CD4-positive, alpha-beta memory T cell (primary cell): Measurements from ENCODE around the gene RUNX2. TPM values are rescaled to one million over a fixed set of nuclear protein-coding genes. Genes with fewer than 3 reads are reported as not detected.
A peak's percentile ranks its signal among the peaks of the same experiment; 100 is the strongest.

Experiments used
- CTCF ChIA-PET: fragments of 350-600 bp; sonication (Branson Sonifier 250); formaldehyde crosslinking; loops from one replicate; lab custom pipeline; 2021; ENCODE audit warnings: inconsistent platforms; ENCODE audit not compliant: partially characterized antibody; lab: Charles Lee
- POLR2A ChIA-PET: fragments of 350-600 bp; sonication (Branson Sonifier 250); formaldehyde crosslinking; loops from one replicate; lab custom pipeline; 2021; ENCODE audit not compliant: partially characterized antibody; lab: Charles Lee
- DNase-seq, 5 donors: peaks; one replicate each; pipeline versions ENCODE4 v3.0.0 to v3.0.0-alpha.2; 2020 to 2022; ENCODE audit warnings: mixed read lengths in 1 of 5
- H3K27ac ChIP-seq: one replicate; pipeline ENCODE4 v1.7.0; 2013; ENCODE audit warnings: low read depth, low read length
- H3K27me3 ChIP-seq: 2 replicates; pipeline ENCODE4 v1.7.0; 2013; ENCODE audit warnings: mild to moderate bottlenecking, low read length, moderate library complexity; ENCODE audit not compliant: insufficient read depth
- H3K36me3 ChIP-seq: 2 replicates; pipeline ENCODE4 v1.7.0; 2013; ENCODE audit warnings: mild to moderate bottlenecking, low read length, moderate library complexity; ENCODE audit not compliant: insufficient read depth
- H3K4me1 ChIP-seq: 2 replicates; pipeline ENCODE4 v1.7.0; 2013; ENCODE audit warnings: mild to moderate bottlenecking, low read length, moderate library complexity; ENCODE audit not compliant: insufficient read depth
- H3K4me3 ChIP-seq, 2 donors: one replicate each; pipeline ENCODE4 v1.7.0; 2013; ENCODE audit warnings: low read length in 2 of 2, mild to moderate bottlenecking in 1 of 2
- H3K9me3 ChIP-seq, 2 donors: one replicate each; pipeline ENCODE4 v1.7.0; 2013; ENCODE audit warnings: low read length in 2 of 2, control low read depth in 1 of 2; ENCODE audit not compliant: control insufficient read depth in 1 of 2
- H3K27ac Mint-ChIP-seq, 7 donors: one replicate each; pipeline ENCODE4 v1.8.0; 2020 to 2021; ENCODE audit warnings: mixed read lengths in 7 of 7, mild to moderate bottlenecking in 6 of 7, inconsistent platforms in 3 of 7, moderate library complexity in 3 of 7
- H3K27me3 Mint-ChIP-seq, 2 donors: one replicate each; pipeline ENCODE4 v1.8.0; 2020 to 2021; ENCODE audit warnings: mixed read lengths in 2 of 2
- H3K36me3 Mint-ChIP-seq, 2 donors: one replicate each; pipeline ENCODE4 v1.8.0; 2020 to 2021; ENCODE audit warnings: mixed read lengths in 2 of 2, inconsistent platforms in 1 of 2, mild to moderate bottlenecking in 1 of 2
- H3K4me1 Mint-ChIP-seq, 4 donors: one replicate each; pipeline ENCODE4 v1.8.0; 2020 to 2021; ENCODE audit warnings: mixed read lengths in 4 of 4, mild to moderate bottlenecking in 1 of 4
- H3K4me3 Mint-ChIP-seq, 8 donors: one replicate each; pipeline ENCODE4 v1.8.0; 2020 to 2021; ENCODE audit warnings: mixed read lengths in 8 of 8, mild to moderate bottlenecking in 7 of 8, moderate library complexity in 6 of 8, inconsistent platforms in 3 of 8
- H3K9me3 Mint-ChIP-seq, 8 donors: one replicate each; pipeline ENCODE4 v1.8.0; 2020 to 2021; ENCODE audit warnings: mixed read lengths in 8 of 8, mild to moderate bottlenecking in 5 of 8, inconsistent platforms in 3 of 8, moderate library complexity in 1 of 8
- intact Hi-C: fragments of 100-400 bp; cut with micrococcal nuclease; formaldehyde crosslinking; loops from one replicate; pipeline ENCODE4 v1.15.1; 2023
- polyA plus RNA-seq, 2 donors: library from polyadenylated mRNA; unstranded; fragments of 300-500 nt; fragmentation: Illumina TruSeq; gene quantifications; one replicate each; pipeline ENCODE4 v1.2.3, GENCODE V29; 2021
- total RNA-seq, 2 experiments: library from RNA; stranded (reverse); gene quantifications; one replicate each; pipeline ENCODE4 v1.2.3, GENCODE V29; 2021

The RUNX2 gene
- total and polyA plus RNA-seq, 4 experiments from 2014 or later: 4.5 to 26.6 (median 23.3) TPM

DNA sequence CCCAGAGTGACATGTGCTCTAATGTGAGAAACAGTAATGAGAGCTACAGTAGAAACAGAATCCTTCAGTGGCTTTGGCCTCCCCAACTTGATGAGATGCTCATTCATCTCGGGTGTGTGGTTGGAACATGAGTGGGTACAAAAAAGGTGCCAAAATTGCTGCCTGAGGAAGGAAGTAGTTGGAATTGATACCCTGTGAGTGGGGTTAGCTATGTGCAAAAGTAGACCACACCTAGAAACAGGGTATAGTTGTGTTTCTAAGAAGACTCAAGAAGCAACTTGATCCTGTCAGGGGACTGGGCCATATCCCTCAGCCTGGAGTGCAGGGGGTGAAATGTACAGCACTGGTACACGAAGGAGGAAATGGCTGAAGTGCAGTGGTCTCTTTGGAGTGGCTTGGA is 256.0 kb downstream of the RUNX2 start:
- DNase-seq: peak in 4 of 5 donors; percentile 19 to 22 (median 20)
- ChIA-PET CTCF (interaction anchor here (1.4 to 3.8 kb wide), 3 partner anchors 12 to 131 kb away, joined by 3 to 17 read pairs (median 4); no protein-coding TSS in a partner anchor), POLR2A (interaction anchor here (0.7 to 6.1 kb wide), 4 partner anchors 12 to 163 kb away, joined by 3 to 50 read pairs (median 4); no protein-coding TSS in a partner anchor)
- no peak overlapping the region for H3K27ac ChIP-seq
- H3K9me3 Mint-ChIP-seq: peaks cover 0 to 5% (median 3%) of the 10 kb centered on the region in 8 donors
- no peak overlapping the region for H3K4me3 ChIP-seq
- H3K27me3 ChIP-seq: no peaks in the 10 kb centered on the region
- H3K36me3 Mint-ChIP-seq: peaks cover 1 to 4% of the 10 kb centered on the region in 2 donors
- peaks cover 48 to 54% (median 52%) of the 10 kb centered on the region in 4 donors for H3K4me1 Mint-ChIP-seq
- peaks cover 53% of the 10 kb centered on the region for H3K4me1 ChIP-seq
- no peaks in the 10 kb centered on the region for H3K27me3 Mint-ChIP-seq
- H3K36me3 ChIP-seq: no peaks in the 10 kb centered on the region
- intact Hi-C loops: no loop called here
- H3K27ac Mint-ChIP-seq: peak overlapping the region; percentile 24 to 92 (median 87)
- peak overlapping the region in 7 of 8 donors; percentile 39 to 82 (median 55) for H3K4me3 Mint-ChIP-seq
- no peaks in the 10 kb centered on the region for H3K9me3 ChIP-seq

GRCh38 chr6:45586216-45587171 is 258.4 kb downstream of the RUNX2 start:
- Histone ChIP-seq H3K27me3 (no peaks in the 10 kb centered on the region), H3K27ac (peak overlapping the region; percentile 17), H3K4me3 (peak overlapping the region in 1 of 2 donors; percentile 25), H3K9me3 (no peaks in the 10 kb centered on the region), H3K4me1 (peaks cover 66% of the 10 kb centered on the region), H3K36me3 (no peaks in the 10 kb centered on the region)
- H3K27me3 Mint-ChIP-seq: no peaks in the 10 kb centered on the region
- H3K9me3 Mint-ChIP-seq: peaks cover 0 to 5% (median 3%) of the 10 kb centered on the region in 8 donors
- peak overlapping the region; percentile 70 to 94 (median 86) for H3K4me3 Mint-ChIP-seq
- H3K27ac Mint-ChIP-seq: peak overlapping the region; percentile 92 to 98 (median 95)
- DNase-seq: peak; percentile 89 to 93 (median 91)
- peaks cover 4 to 5% of the 10 kb centered on the region in 2 donors for H3K36me3 Mint-ChIP-seq
- intact Hi-C loops: loop anchor here (1.0 to 5.0 kb wide), 8 partner anchors 20 to 426 kb away; no protein-coding TSS in a partner anchor
- H3K4me1 Mint-ChIP-seq: peaks cover 66 to 78% (median 73%) of the 10 kb centered on the region in 4 donors
- POLR2A ChIA-PET: interaction anchor here (0.6 to 6.1 kb wide), 32 partner anchors 8 to 1330 kb away, joined by 3 to 50 read pairs (median 4); partner anchors contain the start of genes SLC35B2 and SUPT3H
- CTCF ChIA-PET: interaction anchor here (0.8 to 3.8 kb wide), 12 partner anchors 14 to 165 kb away, joined by 3 to 17 read pairs (median 4); no protein-coding TSS in a partner anchor

GRCh38 chr6:45587229-45588060 is 259.3 kb downstream of the RUNX2 start:
- Histone ChIP-seq H3K4me3 (peak overlapping the region in 1 of 2 donors; percentile 13), H3K27ac (peak overlapping the region; percentile 17), H3K36me3 (no peaks in the 10 kb centered on the region), H3K9me3 (no peaks in the 10 kb centered on the region), H3K27me3 (no peaks in the 10 kb centered on the region), H3K4me1 (peaks cover 66% of the 10 kb centered on the region)
- Mint-ChIP-seq H3K36me3 (peaks cover 0 to 5% of the 10 kb centered on the region in 2 donors), H3K27me3 (no peaks in the 10 kb centered on the region), H3K4me1 (peaks cover 72 to 87% (median 79%) of the 10 kb centered on the region in 4 donors), H3K9me3 (peaks cover 0 to 5% (median 0%) of the 10 kb centered on the region in 8 donors), H3K4me3 (peak overlapping the region in 7 of 8 donors; percentile 3 to 93 (median 84)), H3K27ac (peak overlapping the region; percentile 32 to 98 (median 95))
- ChIA-PET POLR2A (interaction anchor here (0.6 to 6.1 kb wide), 23 partner anchors 8 to 1331 kb away, joined by 3 to 50 read pairs (median 5); partner anchors contain the start of genes SLC35B2 and SUPT3H), CTCF (interaction anchor here (0.8 to 3.8 kb wide), 10 partner anchors 15 to 166 kb away, joined by 3 to 17 read pairs (median 4); no protein-coding TSS in a partner anchor)
- DNase-seq: no peak
- intact Hi-C loops: loop anchor here (2.0 to 5.0 kb wide), 5 partner anchors 19 to 425 kb away; no protein-coding TSS in a partner anchor

- Mint-ChIP-seq H3K9me3 (peaks cover 0 to 3% (median 0%) of the 10 kb centered on the region in 8 donors), H3K27me3 (no peaks in the 10 kb centered on the region), H3K4me1 (peaks cover 72 to 94% (median 81%) of the 10 kb centered on the region in 4 donors), H3K4me3 (peak overlapping the region in 7 of 8 donors; percentile 39 to 75 (median 64)), H3K36me3 (peaks cover 5% of the 10 kb centered on the region in 2 donors), H3K27ac (peak overlapping the region in 6 of 7 donors; percentile 14 to 75 (median 57))
- Histone ChIP-seq H3K9me3 (no peaks in the 10 kb centered on the region), H3K36me3 (no peaks in the 10 kb centered on the region), H3K27me3 (no peaks in the 10 kb centered on the region), H3K4me1 (peaks cover 59% of the 10 kb centered on the region), H3K4me3 (no peak overlapping the region), H3K27ac (no peak overlapping the region)
- no peak for DNase-seq
- ChIA-PET CTCF (interaction anchor here (0.9 to 1.0 kb wide), 2 partner anchors 31 to 125 kb away, joined by 3 to 4 read pairs; no protein-coding TSS in a partner anchor), POLR2A (interaction anchor here (0.9 to 1.5 kb wide), 5 partner anchors 30 to 212 kb away, joined by 3 to 5 read pairs (median 4); partner anchors contain the start of gene SUPT3H)
- intact Hi-C loops: loop anchor here (5.0 kb wide), 3 partner anchors 33 to 423 kb away; no protein-coding TSS in a partner anchor
These were observed 261.2 kb downstream of the RUNX2 start for GRCh38 chr6:45589367-45589766.

DNA sequence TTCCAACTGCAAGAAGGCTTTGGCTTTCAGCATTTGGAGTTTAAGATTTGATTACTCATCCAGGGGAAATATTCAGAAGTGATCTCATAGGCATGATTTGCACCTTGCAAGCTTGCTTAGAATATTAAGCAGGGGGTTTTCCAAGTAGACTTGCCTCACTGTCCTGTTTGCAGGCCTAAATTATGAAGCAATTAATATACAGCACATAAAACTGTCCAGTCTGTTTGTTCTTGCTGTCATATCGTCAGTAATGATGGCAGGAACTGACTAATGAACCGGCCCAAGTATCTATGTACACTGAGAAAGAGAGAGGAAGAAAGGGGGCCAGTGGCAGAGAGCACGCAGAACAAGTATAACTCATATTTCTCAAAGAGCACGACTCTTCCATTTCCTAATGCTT is 262.1 kb downstream of the RUNX2 start:
- Histone ChIP-seq H3K27ac (no peak overlapping the region), H3K36me3 (no peaks in the 10 kb centered on the region), H3K27me3 (no peaks in the 10 kb centered on the region), H3K4me1 (peaks cover 59% of the 10 kb centered on the region), H3K9me3 (no peaks in the 10 kb centered on the region), H3K4me3 (no peak overlapping the region)
- POLR2A ChIA-PET: interaction anchor here (0.5 to 1.2 kb wide), 3 partner anchors 23 to 148 kb away, joined by 3 read pairs; no protein-coding TSS in a partner anchor
- Mint-ChIP-seq H3K36me3 (peaks cover 5% of the 10 kb centered on the region in 2 donors), H3K4me1 (peaks cover 70 to 94% (median 80%) of the 10 kb centered on the region in 4 donors), H3K9me3 (peaks cover 0 to 3% (median 0%) of the 10 kb centered on the region in 8 donors), H3K27ac (peak overlapping the region in 3 of 7 donors; percentile 11 to 81 (median 75)), H3K27me3 (no peaks in the 10 kb centered on the region), H3K4me3 (peak overlapping the region in 3 of 8 donors; percentile 5 to 66 (median 60))
- CTCF ChIA-PET: interaction anchor here (1.0 kb wide), 1 partner anchor 124 kb away, joined by 3 read pairs; no protein-coding TSS in a partner anchor
- DNase-seq: no peak
- intact Hi-C loops: no loop called here

DNA sequence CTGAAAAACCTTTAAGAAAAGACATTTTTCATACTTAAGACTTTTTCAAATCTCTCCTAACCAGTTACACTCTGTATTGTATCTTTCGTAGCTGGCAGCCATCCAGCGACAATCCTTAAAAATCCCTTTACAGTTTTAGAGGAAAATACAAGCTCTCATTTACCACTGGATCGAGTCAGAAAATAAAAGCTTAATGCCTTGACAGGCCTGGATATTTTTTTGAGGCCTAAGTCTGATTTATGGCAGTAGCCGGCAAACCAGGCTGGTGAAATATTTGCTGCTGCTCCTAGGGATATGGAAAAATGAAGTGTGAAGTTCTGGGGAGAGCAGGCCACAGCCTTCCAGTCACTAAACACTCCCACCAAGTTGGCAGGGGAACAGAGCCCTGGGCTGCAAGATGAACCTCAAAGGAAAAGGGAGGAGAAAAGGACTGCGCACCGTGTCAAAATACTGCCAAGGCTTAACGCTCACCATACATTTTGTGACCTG is 262.6 kb downstream of the RUNX2 start:
- Mint-ChIP-seq H3K9me3 (peaks cover 0 to 3% (median 0%) of the 10 kb centered on the region in 8 donors), H3K4me3 (peak overlapping the region in 2 of 8 donors; percentile 15 to 66), H3K27me3 (no peaks in the 10 kb centered on the region), H3K36me3 (peaks cover 5% of the 10 kb centered on the region in 2 donors), H3K4me1 (peaks cover 70 to 94% (median 80%) of the 10 kb centered on the region in 4 donors), H3K27ac (peak overlapping the region in 4 of 7 donors; percentile 16 to 75 (median 36))
- H3K27ac ChIP-seq: no peak overlapping the region
- no peak for DNase-seq
- CTCF ChIA-PET: no interaction called here
- no peaks in the 10 kb centered on the region for H3K36me3 ChIP-seq
- POLR2A ChIA-PET: interaction anchor here (0.5 to 1.2 kb wide), 3 partner anchors 22 to 149 kb away, joined by 3 read pairs; no protein-coding TSS in a partner anchor
- H3K4me3 ChIP-seq: no peak overlapping the region
- no peaks in the 10 kb centered on the region for H3K27me3 ChIP-seq
- intact Hi-C loops: no loop called here
- H3K9me3 ChIP-seq: no peaks in the 10 kb centered on the region
- H3K4me1 ChIP-seq: peaks cover 59% of the 10 kb centered on the region
